Measurements from ENCODE around the gene RSAD2. TPM values are rescaled to one million over a fixed set of nuclear protein-coding genes. Genes with fewer than 3 reads are reported as not detected.
"Not testable (repeated sequence)": the region's sequence is repeated elsewhere in the genome, so short reads cannot be mapped to it uniquely, and the experiment has no call there.

RSAD2 gene
- total and polyA plus RNA-seq, 7 donors = 0.95 to 3.1 (median 2.3) TPM

DNA sequence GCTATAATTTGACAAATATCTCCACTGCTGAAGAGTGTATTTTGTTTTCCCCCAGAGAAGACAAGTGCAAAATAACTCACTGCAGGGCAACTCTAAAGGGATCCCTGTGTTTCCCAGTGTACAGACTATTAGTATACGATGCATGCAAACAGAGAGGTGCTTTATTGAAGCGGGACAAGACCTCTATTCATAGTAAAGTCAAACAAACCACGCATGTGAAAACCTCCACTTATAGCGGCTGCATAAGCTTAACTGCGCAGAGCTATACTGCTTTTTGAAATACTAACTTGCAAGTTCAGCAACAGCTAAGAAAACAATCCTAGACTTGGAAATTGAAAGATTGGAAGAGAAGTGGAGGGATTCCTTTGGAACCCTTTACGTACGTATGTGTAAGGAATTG is 55.3 kb downstream of the RSAD2 start:
- intact Hi-C loops (cut with DNase I) = no loop called here
- 94 to 98% (median 95%) methylated on average over 7 of the region's 7 CpGs for WGBS, 3 donors
- H3K4me3 ChIP-seq = no peak overlapping the region
- H3K27me3 ChIP-seq (ENCODE audit: insufficient read depth in 3 of 3, low read length in 2 of 3) = no peaks in the 10 kb centered on the region
- DNase-seq = no peak
- H3K4me1 ChIP-seq = peaks cover 44% of the 10 kb centered on the region
- no peaks in the 10 kb centered on the region for H3K36me3 ChIP-seq (ENCODE audit: insufficient read depth in 1 of 2, low read depth in 1 of 2)
- no peak for ATAC-seq
- no peak overlapping the region for H3K27ac ChIP-seq
- no peaks in the 10 kb centered on the region for H3K9me3 ChIP-seq
- TF ChIP-seq, protein P1, sequence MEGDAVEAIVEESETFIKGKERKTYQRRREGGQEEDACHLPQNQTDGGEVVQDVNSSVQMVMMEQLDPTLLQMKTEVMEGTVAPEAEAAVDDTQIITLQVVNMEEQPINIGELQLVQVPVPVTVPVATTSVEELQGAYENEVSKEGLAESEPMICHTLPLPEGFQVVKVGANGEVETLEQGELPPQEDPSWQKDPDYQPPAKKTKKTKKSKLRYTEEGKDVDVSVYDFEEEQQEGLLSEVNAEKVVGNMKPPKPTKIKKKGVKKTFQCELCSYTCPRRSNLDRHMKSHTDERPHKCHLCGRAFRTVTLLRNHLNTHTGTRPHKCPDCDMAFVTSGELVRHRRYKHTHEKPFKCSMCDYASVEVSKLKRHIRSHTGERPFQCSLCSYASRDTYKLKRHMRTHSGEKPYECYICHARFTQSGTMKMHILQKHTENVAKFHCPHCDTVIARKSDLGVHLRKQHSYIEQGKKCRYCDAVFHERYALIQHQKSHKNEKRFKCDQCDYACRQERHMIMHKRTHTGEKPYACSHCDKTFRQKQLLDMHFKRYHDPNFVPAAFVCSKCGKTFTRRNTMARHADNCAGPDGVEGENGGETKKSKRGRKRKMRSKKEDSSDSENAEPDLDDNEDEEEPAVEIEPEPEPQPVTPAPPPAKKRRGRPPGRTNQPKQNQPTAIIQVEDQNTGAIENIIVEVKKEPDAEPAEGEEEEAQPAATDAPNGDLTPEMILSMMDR (IDR thresholded peaks at IDR 0.05) = no peak

- Histone ChIP-seq H3K27me3 (ENCODE audit: insufficient read depth in 3 of 3, low read length in 2 of 3) (no peaks in the 10 kb centered on the region), H3K36me3 (ENCODE audit: insufficient read depth in 1 of 2, low read depth in 1 of 2) (no peaks in the 10 kb centered on the region), H3K4me3 (no peak overlapping the region), H3K4me1 (peaks cover 43% of the 10 kb centered on the region), H3K9me3 (no peaks in the 10 kb centered on the region), H3K27ac (no peak overlapping the region)
- ATAC-seq (no peak), DNase-seq (no peak)
- 72 to 80% (median 76%) methylated on average over 3 of the region's 3 CpGs for WGBS, 3 donors
- TF ChIP-seq, protein P1 (IDR thresholded peaks at IDR 0.05) = no peak
- intact Hi-C loops (cut with DNase I) = no loop called here
These were observed 56.3 kb downstream of the RSAD2 start for GRCh38 chr2:6933911-6934310.

GRCh38 chr2:6934345-6934744 is 56.8 kb downstream of the RSAD2 start:
- ATAC-seq = no peak
- no peak for DNase-seq
- no peak overlapping the region for H3K27ac ChIP-seq
- 91 to 96% (median 91%) methylated on average over 1 of the region's 1 CpG for WGBS, 3 donors
- H3K4me1 ChIP-seq = peaks cover 47% of the 10 kb centered on the region
- no peaks in the 10 kb centered on the region for H3K27me3 ChIP-seq (ENCODE audit: insufficient read depth in 3 of 3, low read length in 2 of 3)
- TF ChIP-seq, protein P1 (IDR thresholded peaks at IDR 0.05) = no peak
- H3K36me3 ChIP-seq (ENCODE audit: insufficient read depth in 1 of 2, low read depth in 1 of 2) = no peaks in the 10 kb centered on the region
- intact Hi-C loops (cut with DNase I) = no loop called here
- H3K9me3 ChIP-seq = no peaks in the 10 kb centered on the region
- no peak overlapping the region for H3K4me3 ChIP-seq

DNA sequence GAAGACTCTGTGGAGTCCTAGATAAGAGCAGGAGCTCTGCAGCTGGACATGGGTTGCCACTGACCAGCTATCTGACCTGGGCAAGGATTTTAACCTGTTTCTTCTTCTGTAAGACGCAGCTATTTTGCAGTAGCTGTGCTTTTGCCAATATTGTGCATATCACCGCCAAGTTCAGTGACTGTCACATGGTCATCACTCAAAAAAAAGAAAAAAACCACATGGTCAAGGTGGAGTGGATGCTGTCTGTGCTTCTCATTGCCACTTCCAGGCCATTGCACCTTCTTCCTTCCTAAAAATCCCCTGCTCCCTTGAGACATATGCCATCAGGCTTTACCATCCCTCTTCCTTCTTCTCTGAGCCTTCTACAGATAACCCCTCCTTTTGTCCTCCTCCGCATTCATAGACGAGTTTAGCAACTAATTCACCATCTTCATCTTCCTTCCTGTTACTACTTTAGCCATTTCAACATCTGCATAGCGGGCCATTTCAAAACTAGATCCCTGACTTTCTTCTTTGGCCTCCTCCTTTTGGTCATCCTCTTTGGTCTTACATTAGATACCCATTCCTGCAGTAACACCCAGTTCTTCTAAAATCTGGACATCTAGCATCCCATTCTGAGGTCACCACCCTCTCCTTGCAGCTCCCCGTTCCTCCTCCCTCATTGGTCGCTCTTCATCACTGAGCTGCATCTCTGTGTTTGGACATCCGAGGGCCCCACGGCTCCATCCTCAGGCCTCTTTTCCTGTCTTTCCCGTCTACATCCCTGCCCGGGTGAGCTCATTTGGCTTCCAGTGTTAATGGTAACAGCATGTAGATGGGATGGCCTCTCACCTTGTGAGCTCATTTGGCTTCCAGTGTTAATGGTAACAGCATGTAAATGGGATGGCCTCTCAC is 57.4 kb downstream of the RSAD2 start:
- Histone ChIP-seq H3K27me3 (ENCODE audit: insufficient read depth in 3 of 3, low read length in 2 of 3) (no peaks in the 10 kb centered on the region), H3K4me3 (no peak overlapping the region), H3K4me1 (peaks cover 54% of the 10 kb centered on the region), H3K36me3 (ENCODE audit: insufficient read depth in 1 of 2, low read depth in 1 of 2) (no peaks in the 10 kb centered on the region), H3K9me3 (no peaks in the 10 kb centered on the region), H3K27ac (no peak overlapping the region)
- intact Hi-C loops (cut with DNase I) = no loop called here
- TF ChIP-seq, protein P1 (IDR thresholded peaks at IDR 0.05) = no peak
- 82 to 87% (median 82%) methylated on average over 11 of the region's 11 CpGs for WGBS, 3 donors
- ATAC-seq (no peak), DNase-seq (no peak)

- intact Hi-C loops (cut with DNase I); DNase-seq; H3K36me3 ChIP-seq (ENCODE audit: insufficient read depth in 1 of 2, low read depth in 1 of 2); H3K9me3 ChIP-seq; H3K27me3 ChIP-seq (ENCODE audit: insufficient read depth in 3 of 3, low read length in 2 of 3); H3K27ac ChIP-seq; ATAC-seq; H3K4me3 ChIP-seq: not testable (repeated sequence)
- H3K4me1 ChIP-seq = peaks cover 58% of the 10 kb centered on the region
- WGBS, 3 donors = 87 to 92% (median 92%) methylated on average over 4 of the region's 4 CpGs
These were observed 58.1 kb downstream of the RSAD2 start for GRCh38 chr2:6935652-6936020.

Data from psoas muscle (tissue), 8 donors.